Colonic mucosa (tissue), 4 donors: Measurements from ENCODE around the gene SLC16A11. TPM values are rescaled to one million over a fixed set of nuclear protein-coding genes. Genes with fewer than 3 reads are reported as not detected.
"Not testable (repeated sequence)": the region's sequence is repeated elsewhere in the genome, so short reads cannot be mapped to it uniquely, and the experiment has no call there.

ENCODE experiments used
- DNase-seq: peaks from one replicate; pipeline ENCODE4 v3.0.0-alpha.2; 2020
- H3K27ac ChIP-seq: fragments of 200-600 bp; one replicate; pipeline ENCODE4 v1.8.0; 2021
- H3K27me3 ChIP-seq: fragments of 200-600 bp; one replicate; pipeline ENCODE4 v1.8.0; 2021
- H3K36me3 ChIP-seq: fragments of 200-600 bp; one replicate; pipeline ENCODE4 v1.8.0; 2021
- H3K4me1 ChIP-seq: fragments of 200-600 bp; one replicate; pipeline ENCODE4 v1.8.0; 2021; ENCODE audit warnings: mild to moderate bottlenecking
- H3K4me3 ChIP-seq: fragments of 200-600 bp; one replicate; pipeline ENCODE4 v1.8.0; 2021
- H3K9ac ChIP-seq, 2 donors: one replicate each; pipeline ENCODE4 v1.7.0; 2013; ENCODE audit warnings: control low read depth in 2 of 2, low read depth in 2 of 2, low read length in 2 of 2
- H3K9me3 ChIP-seq: fragments of 200-600 bp; one replicate; pipeline ENCODE4 v1.8.0; 2021
- intact Hi-C: fragments of 100-400 bp; cut with DNase I; formaldehyde crosslinking; loops from one replicate; pipeline ENCODE4 v1.14.1; 2022
- total RNA-seq, 2 donors: library from RNA; stranded (reverse); fragmentation: NEBNext Ultra II Directional in 1 of 2; extraction: Animal tissue kit (Norgen Biotek cat#: 25700) in 1 of 2; gene quantifications; one replicate each; pipeline ENCODE4 v1.2.1, GENCODE V29; 2021
- TF ChIP-seq, protein P1 (sequence below): fragments of 200-600 bp; IDR thresholded peaks from one replicate; pipeline ENCODE4 v1.8.0; 2022; ENCODE audit warnings: antibody characterized with exemption, mild to moderate bottlenecking
- donor health status: healthy.
- donor health status: DM: no; HTN: no; CAD: no.
- donor health status: DM: no; HTN: no; CAD: no.

SLC16A11 gene, protein sequence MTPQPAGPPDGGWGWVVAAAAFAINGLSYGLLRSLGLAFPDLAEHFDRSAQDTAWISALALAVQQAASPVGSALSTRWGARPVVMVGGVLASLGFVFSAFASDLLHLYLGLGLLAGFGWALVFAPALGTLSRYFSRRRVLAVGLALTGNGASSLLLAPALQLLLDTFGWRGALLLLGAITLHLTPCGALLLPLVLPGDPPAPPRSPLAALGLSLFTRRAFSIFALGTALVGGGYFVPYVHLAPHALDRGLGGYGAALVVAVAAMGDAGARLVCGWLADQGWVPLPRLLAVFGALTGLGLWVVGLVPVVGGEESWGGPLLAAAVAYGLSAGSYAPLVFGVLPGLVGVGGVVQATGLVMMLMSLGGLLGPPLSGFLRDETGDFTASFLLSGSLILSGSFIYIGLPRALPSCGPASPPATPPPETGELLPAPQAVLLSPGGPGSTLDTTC
- total RNA-seq: under 1 TPM; 0.22 to 0.40 TPM

DNA sequence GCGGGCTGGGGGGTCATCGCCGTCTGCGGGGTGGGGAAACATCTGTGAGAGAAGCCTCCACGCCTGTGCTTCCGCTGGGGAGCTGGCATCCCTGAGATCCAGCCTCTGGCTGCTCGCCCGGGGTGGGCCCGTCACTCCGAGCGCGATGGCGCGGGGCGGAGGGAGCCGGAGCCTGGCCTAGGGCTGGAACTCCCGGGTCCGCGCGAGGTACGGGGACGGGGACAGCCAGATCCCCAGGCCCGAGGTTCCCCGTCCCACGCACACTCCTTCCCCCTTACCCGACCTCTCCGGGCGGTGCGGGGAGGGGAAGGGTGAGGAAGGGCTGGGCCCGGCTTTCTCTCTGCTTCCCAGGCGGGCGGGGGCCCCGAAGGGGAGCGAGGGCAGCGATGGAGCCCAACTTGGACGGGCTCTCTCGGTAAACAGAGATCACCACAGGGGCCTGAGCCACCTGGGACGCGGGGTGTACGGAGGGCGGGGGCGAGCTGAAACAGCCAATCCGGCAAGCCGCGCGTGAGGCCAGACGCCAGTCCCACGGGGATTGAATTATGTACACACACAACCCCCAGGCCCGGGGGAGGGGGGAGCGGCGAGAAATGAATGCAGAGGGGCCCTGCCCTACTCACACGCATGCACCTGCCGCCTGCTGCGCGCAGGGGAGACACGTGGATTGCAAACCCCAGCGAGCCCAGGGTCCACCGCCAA is at the start of gene SLC16A11:
Gene SLC16A11 (minus strand): TSS at position 596 of the 702 bp plus-strand sequence. CDS start 579 bp downstream, at position 17.
- intact Hi-C loops: no loop called here
- Histone ChIP-seq H3K4me3 (peak within 1 kb of the TSS; percentile 40), H3K9ac (peak within 1 kb of the TSS; percentile 33 to 61), H3K27ac (no peak within 1 kb of the TSS), H3K36me3 (no peaks in the 10 kb centered on the region), H3K27me3 (peaks cover 7% of the 10 kb centered on the region), H3K4me1 (peaks cover 18% of the 10 kb centered on the region), H3K9me3 (no peaks in the 10 kb centered on the region)
- DNase-seq: peak; percentile 59
- TF ChIP-seq, protein P1, sequence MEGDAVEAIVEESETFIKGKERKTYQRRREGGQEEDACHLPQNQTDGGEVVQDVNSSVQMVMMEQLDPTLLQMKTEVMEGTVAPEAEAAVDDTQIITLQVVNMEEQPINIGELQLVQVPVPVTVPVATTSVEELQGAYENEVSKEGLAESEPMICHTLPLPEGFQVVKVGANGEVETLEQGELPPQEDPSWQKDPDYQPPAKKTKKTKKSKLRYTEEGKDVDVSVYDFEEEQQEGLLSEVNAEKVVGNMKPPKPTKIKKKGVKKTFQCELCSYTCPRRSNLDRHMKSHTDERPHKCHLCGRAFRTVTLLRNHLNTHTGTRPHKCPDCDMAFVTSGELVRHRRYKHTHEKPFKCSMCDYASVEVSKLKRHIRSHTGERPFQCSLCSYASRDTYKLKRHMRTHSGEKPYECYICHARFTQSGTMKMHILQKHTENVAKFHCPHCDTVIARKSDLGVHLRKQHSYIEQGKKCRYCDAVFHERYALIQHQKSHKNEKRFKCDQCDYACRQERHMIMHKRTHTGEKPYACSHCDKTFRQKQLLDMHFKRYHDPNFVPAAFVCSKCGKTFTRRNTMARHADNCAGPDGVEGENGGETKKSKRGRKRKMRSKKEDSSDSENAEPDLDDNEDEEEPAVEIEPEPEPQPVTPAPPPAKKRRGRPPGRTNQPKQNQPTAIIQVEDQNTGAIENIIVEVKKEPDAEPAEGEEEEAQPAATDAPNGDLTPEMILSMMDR: no peak

DNA sequence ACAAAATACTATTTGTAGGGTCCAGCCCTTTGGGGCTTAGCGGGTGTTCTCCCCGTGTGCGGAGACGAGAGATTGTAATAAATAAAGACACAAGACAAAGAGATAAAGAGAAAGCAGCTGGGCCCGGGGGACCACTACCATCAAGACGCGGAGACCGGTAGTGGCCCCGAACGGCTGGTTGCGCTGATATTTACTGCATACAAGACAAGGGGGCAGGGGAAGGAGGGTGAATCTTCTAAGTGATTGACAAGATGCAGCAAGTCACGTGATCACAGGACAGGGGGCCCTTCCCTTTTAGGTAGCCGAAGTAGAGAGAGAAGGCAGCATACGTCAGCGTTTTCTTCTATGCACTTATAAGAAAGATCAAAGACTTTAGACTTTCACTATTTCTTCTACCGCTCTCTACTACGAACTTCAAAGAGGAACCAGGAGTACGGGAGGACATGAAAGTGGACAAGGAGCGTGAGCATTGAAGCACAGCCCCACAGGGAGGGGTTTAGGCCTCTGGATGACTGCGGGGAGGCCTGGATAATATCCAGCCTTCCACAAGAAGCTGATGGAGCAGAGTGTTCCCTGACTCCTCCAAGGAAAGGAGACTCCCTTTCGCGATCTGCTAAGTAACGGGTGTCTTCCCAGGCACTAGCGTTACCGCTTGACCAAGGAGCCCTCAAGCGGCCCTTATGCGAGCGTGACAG is 47.6 kb upstream of the SLC16A11 start:
- H3K27me3 ChIP-seq, H3K27ac ChIP-seq, H3K9ac ChIP-seq, H3K36me3 ChIP-seq, H3K4me1 ChIP-seq, H3K9me3 ChIP-seq, H3K4me3 ChIP-seq, intact Hi-C loops: not testable (repeated sequence)
- DNase-seq: peak; percentile 41

DNA sequence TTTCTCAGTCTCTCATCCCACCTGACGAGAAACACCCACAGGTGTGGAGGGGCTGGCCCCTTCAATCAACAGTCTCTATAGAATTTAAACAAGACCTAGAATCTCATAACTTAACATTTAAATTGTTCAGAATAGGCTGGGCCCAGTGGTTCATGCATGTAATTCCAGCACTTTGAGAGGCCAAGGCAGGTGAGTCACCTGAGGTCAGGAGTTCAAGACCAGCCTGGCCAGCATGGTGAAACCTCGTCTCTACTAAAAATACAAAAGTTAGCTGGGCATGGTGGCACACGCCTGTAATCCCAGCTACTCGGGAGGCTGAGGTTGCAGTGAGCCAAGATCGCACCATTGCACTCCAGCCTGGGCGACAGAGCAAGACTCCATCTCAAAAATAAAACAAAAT is 45.7 kb upstream of the SLC16A11 start:
- H3K4me1 ChIP-seq, DNase-seq, H3K9me3 ChIP-seq, H3K27ac ChIP-seq, H3K27me3 ChIP-seq, H3K4me3 ChIP-seq, intact Hi-C loops, H3K9ac ChIP-seq, H3K36me3 ChIP-seq: not testable (repeated sequence)

DNA sequence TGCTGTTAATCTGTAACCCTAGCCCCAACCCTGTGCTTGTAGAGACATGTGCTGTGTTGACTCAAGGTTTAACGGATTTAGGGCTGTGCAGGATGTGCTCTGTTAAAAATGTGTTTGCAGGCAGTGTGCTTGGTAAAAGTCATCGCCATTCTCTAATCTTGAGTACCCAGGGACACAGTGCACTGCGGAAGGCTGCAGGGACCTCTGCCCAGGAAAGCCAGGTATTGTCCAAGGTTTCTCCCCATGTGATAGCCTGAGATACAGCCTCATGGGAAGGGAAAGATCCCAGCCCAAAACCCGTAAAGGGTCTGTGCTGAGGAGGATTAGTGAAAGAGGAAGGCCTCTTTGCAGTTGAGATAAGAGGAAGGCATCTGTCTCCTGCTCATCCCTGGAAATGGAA is 44.5 kb upstream of the SLC16A11 start:
- H3K36me3 ChIP-seq, intact Hi-C loops, H3K27me3 ChIP-seq, H3K4me1 ChIP-seq, H3K9me3 ChIP-seq, DNase-seq, H3K9ac ChIP-seq, H3K4me3 ChIP-seq, H3K27ac ChIP-seq: not testable (repeated sequence)

DNA sequence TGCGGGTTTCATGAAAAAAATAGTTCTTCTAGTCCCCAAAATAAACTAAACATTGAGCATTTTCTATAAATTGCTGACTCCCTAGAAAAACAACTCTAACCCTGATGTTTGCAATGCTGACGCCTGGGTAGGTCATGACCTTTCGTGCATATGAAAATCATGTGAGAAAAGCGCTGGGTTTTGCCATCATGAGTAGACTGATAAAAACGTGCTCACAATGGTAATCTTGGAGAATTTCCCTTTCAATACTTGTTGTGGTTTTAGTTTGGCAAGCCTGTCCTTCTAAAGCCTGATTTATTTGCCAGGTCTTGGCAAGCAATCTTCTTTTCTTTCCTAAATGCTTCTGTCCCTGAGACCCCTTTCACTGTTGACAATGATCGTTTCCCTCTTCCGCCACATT is 40.2 kb upstream of the SLC16A11 start:
- TF ChIP-seq, protein P1: no peak
- no peak for DNase-seq
- H3K36me3 ChIP-seq: no peaks in the 10 kb centered on the region
- H3K27ac ChIP-seq: no peak overlapping the region
- intact Hi-C loops: no loop called here
- no peak overlapping the region for H3K9ac ChIP-seq
- H3K4me3 ChIP-seq: no peak overlapping the region
- H3K9me3 ChIP-seq: no peaks in the 10 kb centered on the region
- no peaks in the 10 kb centered on the region for H3K4me1 ChIP-seq
- H3K27me3 ChIP-seq: no peaks in the 10 kb centered on the region

DNA sequence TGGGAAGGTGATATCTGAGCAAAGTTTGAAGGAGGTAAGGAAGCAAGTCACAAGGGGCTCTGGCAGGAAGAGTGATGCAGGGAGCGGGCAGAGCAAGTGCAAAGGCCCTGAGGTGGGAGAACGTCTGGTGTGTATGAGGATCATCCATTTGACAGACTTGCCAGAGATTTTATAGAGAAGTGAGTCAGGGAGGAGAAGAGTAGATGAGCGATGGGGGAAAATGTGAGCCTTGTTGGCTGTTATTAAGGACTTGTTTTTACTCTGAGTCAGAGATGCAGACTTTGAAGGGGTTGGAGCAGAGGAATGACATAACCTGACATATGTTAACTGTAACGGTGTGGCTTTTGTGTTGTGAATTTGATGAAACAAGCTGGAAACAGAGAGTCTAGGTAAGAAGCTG is 39.7 kb upstream of the SLC16A11 start:
- H3K4me3 ChIP-seq: no peak overlapping the region
- H3K9me3 ChIP-seq: no peaks in the 10 kb centered on the region
- H3K27ac ChIP-seq: no peak overlapping the region
- TF ChIP-seq, protein P1: no peak
- H3K27me3 ChIP-seq: no peaks in the 10 kb centered on the region
- no peak overlapping the region for H3K9ac ChIP-seq
- no peaks in the 10 kb centered on the region for H3K36me3 ChIP-seq
- H3K4me1 ChIP-seq: no peaks in the 10 kb centered on the region
- intact Hi-C loops: no loop called here
- DNase-seq: no peak
